ENCODE measurements around the gene FADS1. TPM values are rescaled to one million over a fixed set of nuclear protein-coding genes. Genes with fewer than 3 reads are reported as not detected.

FADS1 gene
- total and polyA plus RNA-seq, 4 donors: 11.8 to 61.1 (median 32.0) TPM

GRCh38 chr11:61855939-61856680 lies 39.3 kb upstream of the FADS1 start:
- no peaks in the 10 kb centered on the region for H3K4me1 ChIP-seq (ENCODE audit: control insufficient read depth in 1 of 2, insufficient read depth in 2 of 2, low read length in 2 of 2)
- H3K4me3 ChIP-seq (ENCODE audit: low read length in 2 of 2): no peak overlapping the region
- intact Hi-C loops (cut with DNase I): no loop called here
- 87 to 89% methylated on average over 12 of the region's 12 CpGs for WGBS, 2 donors
- H3K36me3 ChIP-seq (ENCODE audit: control insufficient read depth in 1 of 2, insufficient read depth in 2 of 2, low read length in 1 of 2): peaks cover 0 to 2% of the 10 kb centered on the region in 2 donors
- ATAC-seq (ENCODE audit: low FRiP score): no peak
- H3K27me3 ChIP-seq (ENCODE audit: control insufficient read depth in 1 of 2, insufficient read depth in 2 of 2, low read length in 1 of 2): no peaks in the 10 kb centered on the region
- no peaks in the 10 kb centered on the region for H3K9me3 ChIP-seq (ENCODE audit: control insufficient read depth, low read length)
- DNase-seq: no peak
- H3K27ac ChIP-seq (ENCODE audit: low read depth in 1 of 2, low read length in 2 of 2): no peak overlapping the region

- H3K27me3 ChIP-seq (ENCODE audit: control insufficient read depth in 1 of 2, insufficient read depth in 2 of 2, low read length in 1 of 2): no peaks in the 10 kb centered on the region
- peaks cover 0 to 2% of the 10 kb centered on the region in 2 donors for H3K36me3 ChIP-seq (ENCODE audit: control insufficient read depth in 1 of 2, insufficient read depth in 2 of 2, low read length in 1 of 2)
- 86 to 88% methylated on average over 14 of the region's 14 CpGs for WGBS, 2 donors
- no peaks in the 10 kb centered on the region for H3K9me3 ChIP-seq (ENCODE audit: control insufficient read depth, low read length)
- intact Hi-C loops (cut with DNase I): no loop called here
- DNase-seq (no peak), ATAC-seq (ENCODE audit: low FRiP score) (peak; percentile 31)
- no peak overlapping the region for H3K4me3 ChIP-seq (ENCODE audit: low read length in 2 of 2)
- no peaks in the 10 kb centered on the region for H3K4me1 ChIP-seq (ENCODE audit: control insufficient read depth in 1 of 2, insufficient read depth in 2 of 2, low read length in 2 of 2)
- H3K27ac ChIP-seq (ENCODE audit: low read depth in 1 of 2, low read length in 2 of 2): no peak overlapping the region
Observed at GRCh38 chr11:61854966-61855714, 38.3 kb upstream of the FADS1 start.

- intact Hi-C loops (cut with DNase I): no loop called here
- H3K9me3 ChIP-seq (ENCODE audit: control insufficient read depth, low read length): no peaks in the 10 kb centered on the region
- no peaks in the 10 kb centered on the region for H3K27me3 ChIP-seq (ENCODE audit: control insufficient read depth in 1 of 2, insufficient read depth in 2 of 2, low read length in 1 of 2)
- H3K4me3 ChIP-seq (ENCODE audit: low read length in 2 of 2): no peak overlapping the region
- no peak for DNase-seq
- H3K4me1 ChIP-seq (ENCODE audit: control insufficient read depth in 1 of 2, insufficient read depth in 2 of 2, low read length in 2 of 2): no peaks in the 10 kb centered on the region
- peaks cover 2% of the 10 kb centered on the region in 2 donors for H3K36me3 ChIP-seq (ENCODE audit: control insufficient read depth in 1 of 2, insufficient read depth in 2 of 2, low read length in 1 of 2)
- no peak overlapping the region for H3K27ac ChIP-seq (ENCODE audit: low read depth in 1 of 2, low read length in 2 of 2)
- ATAC-seq (ENCODE audit: low FRiP score): no peak
- 91 to 92% methylated on average over 17 of the region's 17 CpGs for WGBS, 2 donors
Observed at GRCh38 chr11:61854206-61854895, 37.5 kb upstream of the FADS1 start.

- peaks cover 2% of the 10 kb centered on the region in 2 donors for H3K36me3 ChIP-seq (ENCODE audit: control insufficient read depth in 1 of 2, insufficient read depth in 2 of 2, low read length in 1 of 2)
- no peak overlapping the region for H3K4me3 ChIP-seq (ENCODE audit: low read length in 2 of 2)
- no peaks in the 10 kb centered on the region for H3K27me3 ChIP-seq (ENCODE audit: control insufficient read depth in 1 of 2, insufficient read depth in 2 of 2, low read length in 1 of 2)
- H3K9me3 ChIP-seq (ENCODE audit: control insufficient read depth, low read length): no peaks in the 10 kb centered on the region
- intact Hi-C loops (cut with DNase I): no loop called here
- DNase-seq (peak in 1 of 2 donors; percentile 39), ATAC-seq (ENCODE audit: low FRiP score) (no peak)
- WGBS, 2 donors: 74 to 77% methylated on average over 13 of the region's 13 CpGs
- no peaks in the 10 kb centered on the region for H3K4me1 ChIP-seq (ENCODE audit: control insufficient read depth in 1 of 2, insufficient read depth in 2 of 2, low read length in 2 of 2)
- H3K27ac ChIP-seq (ENCODE audit: low read depth in 1 of 2, low read length in 2 of 2): no peak overlapping the region
Observed at GRCh38 chr11:61853698-61854169, 36.9 kb upstream of the FADS1 start.

GRCh38 chr11:61851900-61852295 lies 35.1 kb upstream of the FADS1 start:
- DNase-seq: no peak
- Histone ChIP-seq H3K4me1 (ENCODE audit: control insufficient read depth in 1 of 2, insufficient read depth in 2 of 2, low read length in 2 of 2) (no peaks in the 10 kb centered on the region), H3K9me3 (ENCODE audit: control insufficient read depth, low read length) (no peaks in the 10 kb centered on the region), H3K27ac (ENCODE audit: low read depth in 1 of 2, low read length in 2 of 2) (no peak overlapping the region), H3K36me3 (ENCODE audit: control insufficient read depth in 1 of 2, insufficient read depth in 2 of 2, low read length in 1 of 2) (peaks cover 2 to 8% of the 10 kb centered on the region in 2 donors), H3K4me3 (ENCODE audit: low read length in 2 of 2) (no peak overlapping the region), H3K27me3 (ENCODE audit: control insufficient read depth in 1 of 2, insufficient read depth in 2 of 2, low read length in 1 of 2) (no peaks in the 10 kb centered on the region)
- intact Hi-C loops (cut with DNase I): no loop called here
- no peak for ATAC-seq (ENCODE audit: low FRiP score)
- 50 to 66% methylated on average over 6 of the region's 6 CpGs for WGBS, 2 donors

- Histone ChIP-seq H3K4me3 (ENCODE audit: low read length in 2 of 2) (no peak overlapping the region), H3K36me3 (ENCODE audit: control insufficient read depth in 1 of 2, insufficient read depth in 2 of 2, low read length in 1 of 2) (peaks cover 2 to 8% of the 10 kb centered on the region in 2 donors), H3K9me3 (ENCODE audit: control insufficient read depth, low read length) (no peaks in the 10 kb centered on the region), H3K4me1 (ENCODE audit: control insufficient read depth in 1 of 2, insufficient read depth in 2 of 2, low read length in 2 of 2) (no peaks in the 10 kb centered on the region), H3K27ac (ENCODE audit: low read depth in 1 of 2, low read length in 2 of 2) (peak overlapping the region; percentile 20 to 31), H3K27me3 (ENCODE audit: control insufficient read depth in 1 of 2, insufficient read depth in 2 of 2, low read length in 1 of 2) (no peaks in the 10 kb centered on the region)
- DNase-seq (no peak), ATAC-seq (ENCODE audit: low FRiP score) (peak; percentile 19)
- intact Hi-C loops (cut with DNase I): no loop called here
- WGBS, 2 donors: 30 to 33% methylated on average over 24 of the region's 24 CpGs
Observed at GRCh38 chr11:61851113-61851899, 34.5 kb upstream of the FADS1 start.

GRCh38 chr11:61850687-61851086 lies 33.9 kb upstream of the FADS1 start:
- Histone ChIP-seq H3K4me1 (ENCODE audit: control insufficient read depth in 1 of 2, insufficient read depth in 2 of 2, low read length in 2 of 2) (no peaks in the 10 kb centered on the region), H3K9me3 (ENCODE audit: control insufficient read depth, low read length) (no peaks in the 10 kb centered on the region), H3K4me3 (ENCODE audit: low read length in 2 of 2) (no peak overlapping the region), H3K27me3 (ENCODE audit: control insufficient read depth in 1 of 2, insufficient read depth in 2 of 2, low read length in 1 of 2) (no peaks in the 10 kb centered on the region), H3K36me3 (ENCODE audit: control insufficient read depth in 1 of 2, insufficient read depth in 2 of 2, low read length in 1 of 2) (peaks cover 2 to 8% of the 10 kb centered on the region in 2 donors), H3K27ac (ENCODE audit: low read depth in 1 of 2, low read length in 2 of 2) (peak overlapping the region in 1 of 2 donors; percentile 61)
- WGBS, 2 donors: 14% methylated on average over 7 of the region's 7 CpGs
- intact Hi-C loops (cut with DNase I): no loop called here
- no peak for DNase-seq
- no peak for ATAC-seq (ENCODE audit: low FRiP score)

- no peaks in the 10 kb centered on the region for H3K9me3 ChIP-seq (ENCODE audit: control insufficient read depth, low read length)
- ATAC-seq (ENCODE audit: low FRiP score) (no peak), DNase-seq (no peak)
- WGBS, 2 donors: 93 to 94% methylated on average over 9 of the region's 9 CpGs
- H3K27me3 ChIP-seq (ENCODE audit: control insufficient read depth in 1 of 2, insufficient read depth in 2 of 2, low read length in 1 of 2): no peaks in the 10 kb centered on the region
- intact Hi-C loops (cut with DNase I): no loop called here
- peaks cover 2 to 10% of the 10 kb centered on the region in 2 donors for H3K36me3 ChIP-seq (ENCODE audit: control insufficient read depth in 1 of 2, insufficient read depth in 2 of 2, low read length in 1 of 2)
- no peak overlapping the region for H3K4me3 ChIP-seq (ENCODE audit: low read length in 2 of 2)
- no peaks in the 10 kb centered on the region for H3K4me1 ChIP-seq (ENCODE audit: control insufficient read depth in 1 of 2, insufficient read depth in 2 of 2, low read length in 2 of 2)
- H3K27ac ChIP-seq (ENCODE audit: low read depth in 1 of 2, low read length in 2 of 2): no peak overlapping the region
Observed at GRCh38 chr11:61848631-61849030, 31.8 kb upstream of the FADS1 start.
